Progenitor cell of endocrine pancreas (in vitro differentiated cells): ENCODE results near the gene ITGA2. TPM values are rescaled to one million over a fixed set of nuclear protein-coding genes. Genes with fewer than 3 reads are reported as not detected.
A peak's percentile ranks its signal among the peaks of the same experiment; 100 is the strongest.
"Not testable (repeated sequence)": the region's sequence is repeated elsewhere in the genome, so short reads cannot be mapped to it uniquely, and the experiment has no call there.

ENCODE experiments used
- DNase-seq: peaks from one replicate; pipeline ENCODE4 v3.0.0; 2021; ENCODE audit warnings: low spot score; ENCODE audit not compliant: unreplicated experiment
- H3K27ac Mint-ChIP-seq: 2 replicates; pipeline ENCODE4 v1.8.0; 2021; ENCODE audit warnings: mild to moderate bottlenecking, moderate library complexity, mixed read lengths
- H3K27me3 Mint-ChIP-seq: 2 replicates; pipeline ENCODE4 v1.8.0; 2021; ENCODE audit warnings: mixed read lengths
- H3K36me3 Mint-ChIP-seq: 2 replicates; pipeline ENCODE4 v1.8.0; 2022; ENCODE audit warnings: mixed read lengths; ENCODE audit not compliant: insufficient read depth
- H3K4me1 Mint-ChIP-seq: 2 replicates; pipeline ENCODE4 v1.8.0; 2021; ENCODE audit warnings: low read depth, mixed read lengths
- H3K4me3 Mint-ChIP-seq: 2 replicates; pipeline ENCODE4 v1.8.0; 2021; ENCODE audit warnings: low read depth, mild to moderate bottlenecking, moderate library complexity, mixed read lengths
- H3K9me3 Mint-ChIP-seq: 2 replicates; pipeline ENCODE4 v1.8.0; 2021; ENCODE audit warnings: low read depth, mixed read lengths
- CTCF ChIP-seq: fragments of 200-600 bp; sonication (generic); IDR thresholded peaks from one replicate; pipeline ENCODE4 v1.5.0; 2021; ENCODE audit warnings: antibody characterized with exemption, mild to moderate bottlenecking; ENCODE audit not compliant: unreplicated experiment
- total RNA-seq: library from RNA; stranded (reverse); gene quantifications from 2 replicates; pipeline ENCODE4 v1.2.1, GENCODE V29; 2021

Gene ITGA2
- total RNA-seq, 1 donor from 2014 or later, result 5.1 TPM

GRCh38 chr5:53109443-53110127 is 120.4 kb downstream of the ITGA2 start, which contains the start of gene MOCS2:
MOCS2 (minus strand) TSS chr5:53109757; CDS start chr5:53107174, 2,583 bp downstream.
- Mint-ChIP-seq H3K4me1 (peaks cover 21% of the 10 kb centered on the region), H3K27me3 (no peaks in the 10 kb centered on the region), H3K27ac (peak within 1 kb of the TSS; percentile 95), H3K9me3 (no peaks in the 10 kb centered on the region), H3K36me3 (peaks cover 7% of the 10 kb centered on the region), H3K4me3 (peak within 1 kb of the TSS; percentile 88)
- peak; percentile 85 for DNase-seq
- TF ChIP-seq CTCF, result no peak

GRCh38 chr5:53110156-53110555 is 121.0 kb downstream of the ITGA2 start:
- H3K27me3 Mint-ChIP-seq, result no peaks in the 10 kb centered on the region
- H3K36me3 Mint-ChIP-seq, result peaks cover 6% of the 10 kb centered on the region
- H3K27ac Mint-ChIP-seq, result peak overlapping the region; percentile 95
- no peaks in the 10 kb centered on the region for H3K9me3 Mint-ChIP-seq
- no peak for TF ChIP-seq CTCF
- H3K4me1 Mint-ChIP-seq, result peaks cover 21% of the 10 kb centered on the region
- DNase-seq, result no peak
- peak overlapping the region; percentile 88 for H3K4me3 Mint-ChIP-seq

- Mint-ChIP-seq H3K4me3 (no peak overlapping the region), H3K27ac (no peak overlapping the region), H3K27me3 (no peaks in the 10 kb centered on the region), H3K4me1 (peaks cover 21% of the 10 kb centered on the region), H3K36me3 (peaks cover 4% of the 10 kb centered on the region), H3K9me3 (no peaks in the 10 kb centered on the region)
- TF ChIP-seq CTCF, result no peak
- DNase-seq, result no peak
These were observed 122.0 kb downstream of the ITGA2 start for GRCh38 chr5:53111139-53111538.

GRCh38 chr5:53112307-53112706 is 123.2 kb downstream of the ITGA2 start:
- H3K27me3 Mint-ChIP-seq, H3K36me3 Mint-ChIP-seq, DNase-seq, H3K9me3 Mint-ChIP-seq, H3K4me3 Mint-ChIP-seq, H3K27ac Mint-ChIP-seq: not testable (repeated sequence)
- peaks cover 23% of the 10 kb centered on the region for H3K4me1 Mint-ChIP-seq

GRCh38 chr5:53112909-53113308 is 123.8 kb downstream of the ITGA2 start:
- Mint-ChIP-seq H3K4me3 (no peak overlapping the region), H3K27ac (no peak overlapping the region), H3K27me3 (no peaks in the 10 kb centered on the region), H3K36me3 (no peaks in the 10 kb centered on the region), H3K9me3 (no peaks in the 10 kb centered on the region), H3K4me1 (peaks cover 23% of the 10 kb centered on the region)
- no peak for DNase-seq
- TF ChIP-seq CTCF, result no peak

GRCh38 chr5:53113947-53114346 is 124.8 kb downstream of the ITGA2 start:
- Mint-ChIP-seq H3K4me1 (peaks cover 27% of the 10 kb centered on the region), H3K27ac (no peak overlapping the region), H3K9me3 (no peaks in the 10 kb centered on the region), H3K36me3 (no peaks in the 10 kb centered on the region), H3K27me3 (no peaks in the 10 kb centered on the region), H3K4me3 (no peak overlapping the region)
- no peak for DNase-seq
- no peak for TF ChIP-seq CTCF
